K562 (cell line): ENCODE measurements around the gene SORL1-AS1.

Experiments used
- ATAC-seq: fragments of 200-7000 bp; cut with Tn5 transposase; 3 replicates; pipeline ENCODE4 v1.9.1; 2020; ENCODE audit warnings: moderate library complexity
- BruUV-seq: library from RNA; stranded (reverse); fragments of 400-500 nt; replicated peaks from 2 replicates; lab custom pipeline; 2021; lab: Mats Ljungman, UMichigan
- CTCF ChIA-PET: fragments of 300-600 bp; formaldehyde crosslinking; extraction: SDS; loops from one replicate; lab custom pipeline; 2021; ENCODE audit warnings: low intra/inter-chr PET ratio; lab: Yijun Ruan, JAX
- POLR2A ChIA-PET: fragments of 300-600, 350-650 bp; sonication (Branson Sonifier 250); formaldehyde crosslinking; extraction: SDS; loops from one replicate; lab custom pipeline; 2021; ENCODE audit warnings: antibody characterized with exemption, inconsistent platforms; lab: Yijun Ruan, JAX
- DNase-seq, 4 experiments: peaks; one replicate each; pipeline versions ENCODE4 v3.0.0 to v3.0.0-alpha.2; 2011 to 2018; ENCODE audit warnings: low spot score in 3 of 4, mixed read lengths in 3 of 4; ENCODE audit errors: extremely low read depth in 1 of 4
- FAIRE-seq: peaks from 2 replicates; lab custom pipeline; 2011; peaks lifted over from hg19 to GRCh38; lab: Jason Lieb, UNC
- H2AFZ ChIP-seq: 2 replicates; pipeline ENCODE4 v1.6.0; 2011; ENCODE audit warnings: low read depth, low read length, control low read depth, inconsistent platforms
- H3K27ac ChIP-seq: fragments of 200-600 bp; 3 replicates; pipeline ENCODE4 v1.8.0; 2011; ENCODE audit warnings: low read depth, mild to moderate bottlenecking, control low read depth, inconsistent platforms, low read length, moderate library complexity, mixed read lengths; ENCODE audit errors: extremely low read depth
- H3K27me3 ChIP-seq, 2 experiments: fragments of 300-600 bp in 1 of 2; 2 replicates in 1 of 2; 3 replicates in 1 of 2; pipeline versions ENCODE4 v1.6.0 to v1.8.0; 2011; ENCODE audit warnings: inconsistent platforms in 2 of 2, low read length in 2 of 2, mild to moderate bottlenecking in 1 of 2, mixed read lengths in 1 of 2, moderate library complexity in 1 of 2; ENCODE audit not compliant: control insufficient read depth in 2 of 2, insufficient read depth in 2 of 2
- H3K36me3 ChIP-seq: fragments of 300-600 bp; 3 replicates; pipeline ENCODE4 v1.8.0; 2011; ENCODE audit warnings: mild to moderate bottlenecking, low read length, inconsistent platforms; ENCODE audit not compliant: control insufficient read depth, insufficient read depth
- H3K4me1 ChIP-seq, 2 experiments: fragments of 200-600 bp in 1 of 2; replicated peaks in 1 of 2; 2 replicates in 1 of 2; 3 replicates in 1 of 2; pipeline versions ENCODE4 v1.5.1 to v1.8.0; 2011; ENCODE audit warnings: inconsistent platforms in 2 of 2, low read length in 2 of 2, mild to moderate bottlenecking in 1 of 2, mixed read lengths in 1 of 2, moderate library complexity in 1 of 2; ENCODE audit not compliant: control insufficient read depth in 2 of 2, insufficient read depth in 2 of 2
- H3K4me2 ChIP-seq: 2 replicates; pipeline ENCODE4 v1.6.1; 2011; ENCODE audit warnings: low read length, control low read depth, inconsistent platforms, mixed read lengths; ENCODE audit not compliant: insufficient read depth
- H3K4me3 ChIP-seq: fragments of 200-600 bp; sonication (generic), shearing (Covaris generic); 2 replicates; pipeline ENCODE4 v1.5.1; 2016; ENCODE audit warnings: control low read depth, inconsistent platforms
- H3K79me2 ChIP-seq: fragments of 200-600 bp; 3 replicates; pipeline ENCODE4 v1.8.0; 2011; ENCODE audit warnings: low read length, inconsistent platforms; ENCODE audit not compliant: control insufficient read depth, insufficient read depth
- H3K9ac ChIP-seq, 2 experiments: 2 replicates each; pipeline versions ENCODE4 v1.6.0 to v1.6.1; 2011; ENCODE audit warnings: low read depth in 2 of 2, low read length in 2 of 2, control low read depth in 1 of 2, inconsistent platforms in 1 of 2, mild to moderate bottlenecking in 1 of 2, mixed read lengths in 1 of 2; ENCODE audit not compliant: insufficient read depth in 1 of 2
- H3K9me1 ChIP-seq: one replicate; pipeline ENCODE4 v1.6.0; 2011; ENCODE audit warnings: inconsistent platforms, mild to moderate bottlenecking, low read length, moderate library complexity; ENCODE audit not compliant: control insufficient read depth, insufficient read depth
- H3K9me3 ChIP-seq: replicated peaks from 2 replicates; pipeline ENCODE4 v1.5.1; 2011; ENCODE audit warnings: low read depth, low read length, inconsistent platforms; ENCODE audit not compliant: control insufficient read depth, insufficient read depth
- H4K20me1 ChIP-seq: replicated peaks from 2 replicates; pipeline ENCODE4 v1.6.1; 2011; ENCODE audit warnings: low read length, inconsistent platforms, mixed read lengths; ENCODE audit not compliant: control insufficient read depth, insufficient read depth
- CGGBP1 ChIP-seq: fragments of 250-450 bp; sonication (Bioruptor Pico); IDR thresholded peaks from 2 replicates; pipeline ENCODE4 v1.9.0; 2021; ENCODE audit warnings: mild to moderate bottlenecking
- DLX4 ChIP-seq: fragments of 250-450 bp; sonication (Bioruptor Pico); IDR thresholded peaks from 2 replicates; pipeline ENCODE4 v1.6.1; 2021; ENCODE audit warnings: mild to moderate bottlenecking
- NR1H2 ChIP-seq: sonication (generic); formaldehyde crosslinking; IDR thresholded peaks from 2 replicates; pipeline ENCODE4 v1.4.0; 2020; ENCODE audit warnings: mild to moderate bottlenecking, missing genetic modification reagents
- SP2 ChIP-seq: IDR thresholded peaks from 2 replicates; pipeline ENCODE4 v1.6.1; 2011; ENCODE audit warnings: mild to moderate bottlenecking, low read depth, low read length, moderate library complexity; ENCODE audit not compliant: poor library complexity, severe bottlenecking; ENCODE audit errors: extremely low read depth
- ZBTB40 ChIP-seq, 2 experiments: fragments of 450-650 bp in 1 of 2; sonication (generic) in 1 of 2; formaldehyde crosslinking in 1 of 2; IDR thresholded peaks; 2 replicates each; pipeline versions ENCODE4 v1.7.1 to v1.9.0; 2016 to 2022; ENCODE audit warnings: inconsistent platforms in 1 of 2, mild to moderate bottlenecking in 1 of 2, missing genetic modification reagents in 1 of 2
- ZFP1 ChIP-seq: fragments of 450-650 bp; formaldehyde crosslinking; IDR thresholded peaks from 2 replicates; pipeline ENCODE4 v1.4.0; 2020; ENCODE audit warnings: mild to moderate bottlenecking, mixed read lengths
- ZMIZ1 ChIP-seq, 2 experiments: fragments of 150-350 bp in 1 of 2; IDR thresholded peaks; 2 replicates each; pipeline ENCODE4 v1.6.1; 2012 to 2016; ENCODE audit warnings: low read depth in 2 of 2, low read length in 2 of 2, mild to moderate bottlenecking in 1 of 2, moderate library complexity in 1 of 2
- ZNF197 ChIP-seq: fragments of 200-800 bp; sonication (Bioruptor generic); IDR thresholded peaks from 2 replicates; pipeline ENCODE4 v1.6.1; 2016; ENCODE audit warnings: low read depth, missing genetic modification characterization, missing compliant biosample characterization
- WGBS: fragments of 100-300 bp; shearing (Covaris generic); methylation state at CpG from one replicate; pipeline ENCODE4 v1.1.6; 2016; ENCODE audit warnings: low coverage, mixed read lengths; ENCODE audit not compliant: insufficient coverage; ENCODE audit errors: missing lambda C conversion rate; 5-methylcytosine and 5-hydroxymethylcytosine counted together
- in situ Hi-C: fragments of 300-500 bp; cut with MboI; formaldehyde crosslinking; loops from 4 replicates; pipeline ENCODE4 v1.15.0; 2018; ENCODE audit warnings: inconsistent platforms, mixed read lengths
- intact Hi-C: fragments of 100-400 bp; cut with micrococcal nuclease; formaldehyde crosslinking; loops from 2 replicates; pipeline ENCODE4 v1.14.2; 2022

The SORL1-AS1 gene

GRCh38 chr11:121469910-121470309 is 17.1 kb upstream of the SORL1-AS1 start:
- WGBS: 1% methylated on average over 5 of the region's 5 CpGs
- no peak overlapping the region for H3K4me3 ChIP-seq
- ChIA-PET POLR2A (interaction anchor here (1.1 kb wide), 1 partner anchor 13 kb away, joined by 3 read pairs; no protein-coding TSS in a partner anchor), CTCF (no interaction called here)
- H3K27me3 ChIP-seq: peaks cover 0 to 17% of the 10 kb centered on the region in 2 experiments; a peak in 1 of 5 replicates
- no peak overlapping the region for H3K9ac ChIP-seq
- DNase-seq (no peak), ATAC-seq (no peak), FAIRE-seq (no peak)
- no peaks in the 10 kb centered on the region for H3K9me1 ChIP-seq
- BruUV-seq: no TSS peak
- no peaks in the 10 kb centered on the region for H3K9me3 ChIP-seq
- no peaks in the 10 kb centered on the region for H4K20me1 ChIP-seq
- no peaks in the 10 kb centered on the region for H3K36me3 ChIP-seq
- H3K4me2 ChIP-seq: no peak overlapping the region
- intact Hi-C loops: no loop called here
- H3K4me1 ChIP-seq: no peaks in the 10 kb centered on the region; a peak in 1 of 5 replicates
- in situ Hi-C loops: no loop called here
- no peak overlapping the region for H2AFZ ChIP-seq
- no peak overlapping the region for H3K27ac ChIP-seq
- H3K79me2 ChIP-seq: no peaks in the 10 kb centered on the region
- TF ChIP-seq ZNF197 (CRISPR knock-in tag) (no peak), ZBTB40 (IDR thresholded peaks at IDR 0.05) (no peak), ZBTB40 (CRISPR knock-in tag; IDR thresholded peaks at IDR 0.05) (no peak), ZMIZ1 (IDR thresholded peaks at IDR 0.05; ENCODE audit: low read depth in 2 of 2, low read length in 2 of 2) (no peak), CGGBP1 (CRISPR knock-in tag) (no peak), NR1H2 (CRISPR knock-in tag) (no peak), SP2 (no peak), ZFP1 (CRISPR knock-in tag) (no peak), DLX4 (CRISPR knock-in tag) (no peak)
